ENCODE measurements around the gene CTDSPL. TPM values are rescaled to one million over a fixed set of nuclear protein-coding genes. Genes with fewer than 3 reads are reported as not detected.

Gene CTDSPL
- total RNA-seq, 6 experiments from 2014 or later, result 30.3 to 38.8 (median 36.2) TPM

DNA sequence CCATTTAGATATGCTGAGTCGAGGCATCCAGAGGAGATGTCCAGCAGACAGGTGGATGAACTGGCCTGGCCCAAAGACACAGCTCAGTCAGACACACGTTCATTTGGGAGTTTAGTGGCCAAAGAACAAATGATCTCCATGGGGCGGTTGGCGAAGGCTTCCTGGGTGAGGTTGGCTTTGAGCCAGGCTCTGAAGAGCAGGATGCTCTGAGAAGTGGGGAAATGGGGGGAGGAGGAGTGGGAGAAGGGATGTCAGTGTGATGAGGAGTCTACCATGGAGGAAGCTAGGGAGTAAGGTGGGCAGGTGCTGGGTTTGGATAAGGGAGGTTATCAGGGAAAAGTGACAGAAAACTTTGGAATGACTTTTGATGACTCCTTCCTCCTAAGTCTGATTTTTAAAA is 81.4 kb downstream of the CTDSPL start:
- Mint-ChIP-seq H3K36me3 (ENCODE audit: low read depth) (peaks cover 11% of the 10 kb centered on the region), H3K9me3 (no peaks in the 10 kb centered on the region), H3K4me3 (no peak overlapping the region), H3K27ac (no peak overlapping the region), H3K27me3 (ENCODE audit: insufficient read depth) (no peaks in the 10 kb centered on the region), H3K4me1 (ENCODE audit: low read depth) (peaks cover 41% of the 10 kb centered on the region)
- no peak for DNase-seq
- TF ChIP-seq, protein P1, sequence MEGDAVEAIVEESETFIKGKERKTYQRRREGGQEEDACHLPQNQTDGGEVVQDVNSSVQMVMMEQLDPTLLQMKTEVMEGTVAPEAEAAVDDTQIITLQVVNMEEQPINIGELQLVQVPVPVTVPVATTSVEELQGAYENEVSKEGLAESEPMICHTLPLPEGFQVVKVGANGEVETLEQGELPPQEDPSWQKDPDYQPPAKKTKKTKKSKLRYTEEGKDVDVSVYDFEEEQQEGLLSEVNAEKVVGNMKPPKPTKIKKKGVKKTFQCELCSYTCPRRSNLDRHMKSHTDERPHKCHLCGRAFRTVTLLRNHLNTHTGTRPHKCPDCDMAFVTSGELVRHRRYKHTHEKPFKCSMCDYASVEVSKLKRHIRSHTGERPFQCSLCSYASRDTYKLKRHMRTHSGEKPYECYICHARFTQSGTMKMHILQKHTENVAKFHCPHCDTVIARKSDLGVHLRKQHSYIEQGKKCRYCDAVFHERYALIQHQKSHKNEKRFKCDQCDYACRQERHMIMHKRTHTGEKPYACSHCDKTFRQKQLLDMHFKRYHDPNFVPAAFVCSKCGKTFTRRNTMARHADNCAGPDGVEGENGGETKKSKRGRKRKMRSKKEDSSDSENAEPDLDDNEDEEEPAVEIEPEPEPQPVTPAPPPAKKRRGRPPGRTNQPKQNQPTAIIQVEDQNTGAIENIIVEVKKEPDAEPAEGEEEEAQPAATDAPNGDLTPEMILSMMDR (IDR thresholded peaks at IDR 0.05), result no peak

DNA sequence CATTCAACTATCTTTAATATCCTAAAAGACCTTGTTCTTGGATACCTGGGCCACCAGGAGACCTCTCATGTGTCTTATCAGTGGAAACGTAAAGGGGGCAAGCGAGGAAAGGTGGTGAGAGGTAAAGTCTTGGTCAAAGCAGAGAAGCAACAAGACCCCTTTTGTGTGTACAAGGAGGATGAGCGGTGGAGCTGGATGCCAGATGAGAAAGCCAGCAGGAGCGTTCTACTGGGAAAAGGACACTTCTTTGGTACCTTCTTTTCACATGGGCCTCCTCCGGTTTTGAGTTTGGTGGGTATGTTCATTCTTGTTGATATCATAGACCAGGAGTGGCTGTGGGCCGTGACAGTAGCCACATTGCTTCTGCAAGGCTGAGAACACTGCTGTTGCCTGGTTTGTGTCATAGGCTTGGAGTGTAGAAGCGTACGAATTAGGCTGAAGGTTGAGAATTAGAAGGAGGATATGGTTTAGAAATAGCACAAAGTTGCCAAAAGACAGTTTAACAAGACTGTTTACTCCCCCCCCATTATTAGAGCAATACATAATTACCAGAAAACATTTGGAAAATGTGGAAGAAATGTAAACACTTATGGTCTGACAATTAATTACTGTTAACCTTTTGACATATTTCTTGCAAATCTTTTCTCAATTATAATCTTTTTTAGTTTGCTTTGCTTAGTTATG is 82.1 kb downstream of the CTDSPL start:
- Mint-ChIP-seq H3K9me3 (no peaks in the 10 kb centered on the region), H3K4me1 (ENCODE audit: low read depth) (peaks cover 38% of the 10 kb centered on the region), H3K4me3 (no peak overlapping the region), H3K27ac (no peak overlapping the region), H3K36me3 (ENCODE audit: low read depth) (peaks cover 11% of the 10 kb centered on the region), H3K27me3 (ENCODE audit: insufficient read depth) (no peaks in the 10 kb centered on the region)
- no peak for DNase-seq
- TF ChIP-seq, protein P1 (IDR thresholded peaks at IDR 0.05), result no peak

DNA sequence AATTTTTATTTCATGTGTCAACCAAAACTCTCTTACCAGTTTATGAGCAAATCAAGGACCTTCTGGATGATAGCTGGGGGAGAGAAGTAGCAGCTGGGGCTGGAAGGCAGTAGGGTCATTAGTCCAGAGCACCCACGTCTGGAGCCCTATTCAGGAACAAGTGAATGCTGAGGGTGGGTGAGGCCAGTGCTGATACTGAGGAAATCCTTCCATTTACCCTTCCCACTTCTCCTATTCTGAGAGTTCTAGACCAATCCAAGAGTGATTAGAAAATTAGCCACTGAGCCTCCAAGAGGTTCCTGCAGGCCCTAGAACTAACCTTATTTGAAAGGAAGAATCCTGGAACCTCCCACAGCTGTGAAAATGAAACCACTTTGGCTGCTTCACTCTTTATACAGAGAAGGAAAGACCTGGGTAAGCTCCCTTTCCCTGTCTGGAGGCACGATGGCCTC is 82.7 kb downstream of the CTDSPL start:
- no peak overlapping the region for H3K27ac Mint-ChIP-seq
- H3K4me3 Mint-ChIP-seq, result no peak overlapping the region; the same call in 1 of the 2 replicates

DNA sequence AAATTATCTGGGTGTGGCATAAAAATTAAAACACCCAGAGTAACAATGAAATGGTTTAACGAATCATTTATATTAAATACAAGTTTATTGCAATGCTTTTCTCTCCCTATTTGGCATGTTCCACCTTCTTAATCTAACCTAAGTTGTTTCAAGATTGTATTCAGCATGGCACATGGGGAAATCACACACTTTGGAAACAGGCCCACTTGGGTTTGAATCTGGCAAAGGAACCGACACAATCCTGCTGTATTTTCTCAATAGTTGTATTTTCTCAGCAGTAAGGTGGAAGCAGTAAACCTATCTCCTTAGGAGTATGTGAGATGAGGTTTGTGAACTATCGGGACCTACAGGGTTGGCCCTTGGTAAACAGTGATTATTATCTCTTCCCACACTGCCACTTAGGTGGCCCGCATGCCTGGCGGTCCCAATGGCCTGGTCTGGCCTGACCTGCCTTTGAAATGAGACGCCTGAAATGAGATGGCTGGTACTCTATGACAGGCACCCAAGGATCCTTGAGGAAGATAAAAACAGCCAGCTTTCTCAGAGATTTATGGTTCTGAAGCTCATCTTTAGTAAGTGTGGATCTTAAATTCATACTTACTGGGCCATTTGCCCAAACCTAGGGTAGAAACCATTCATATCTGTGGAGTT is 83.6 kb downstream of the CTDSPL start:
- Mint-ChIP-seq H3K4me1 (ENCODE audit: low read depth) (peaks cover 38% of the 10 kb centered on the region), H3K4me3 (peak overlapping the region; percentile 61), H3K27ac (peak overlapping the region; percentile 85), H3K27me3 (ENCODE audit: insufficient read depth) (no peaks in the 10 kb centered on the region), H3K36me3 (ENCODE audit: low read depth) (peaks cover 15% of the 10 kb centered on the region), H3K9me3 (no peaks in the 10 kb centered on the region)
- DNase-seq, result no peak
- TF ChIP-seq, protein P1 (IDR thresholded peaks at IDR 0.05), result no peak

More for the DNA sequence above, 82.7 kb downstream of the CTDSPL start:
- Mint-ChIP-seq H3K9me3 (no peaks in the 10 kb centered on the region), H3K36me3 (ENCODE audit: low read depth) (peaks cover 11% of the 10 kb centered on the region), H3K27me3 (ENCODE audit: insufficient read depth) (no peaks in the 10 kb centered on the region), H3K4me1 (ENCODE audit: low read depth) (peaks cover 38% of the 10 kb centered on the region)
- no peak for DNase-seq
- TF ChIP-seq, protein P1 (IDR thresholded peaks at IDR 0.05), result no peak

DNA sequence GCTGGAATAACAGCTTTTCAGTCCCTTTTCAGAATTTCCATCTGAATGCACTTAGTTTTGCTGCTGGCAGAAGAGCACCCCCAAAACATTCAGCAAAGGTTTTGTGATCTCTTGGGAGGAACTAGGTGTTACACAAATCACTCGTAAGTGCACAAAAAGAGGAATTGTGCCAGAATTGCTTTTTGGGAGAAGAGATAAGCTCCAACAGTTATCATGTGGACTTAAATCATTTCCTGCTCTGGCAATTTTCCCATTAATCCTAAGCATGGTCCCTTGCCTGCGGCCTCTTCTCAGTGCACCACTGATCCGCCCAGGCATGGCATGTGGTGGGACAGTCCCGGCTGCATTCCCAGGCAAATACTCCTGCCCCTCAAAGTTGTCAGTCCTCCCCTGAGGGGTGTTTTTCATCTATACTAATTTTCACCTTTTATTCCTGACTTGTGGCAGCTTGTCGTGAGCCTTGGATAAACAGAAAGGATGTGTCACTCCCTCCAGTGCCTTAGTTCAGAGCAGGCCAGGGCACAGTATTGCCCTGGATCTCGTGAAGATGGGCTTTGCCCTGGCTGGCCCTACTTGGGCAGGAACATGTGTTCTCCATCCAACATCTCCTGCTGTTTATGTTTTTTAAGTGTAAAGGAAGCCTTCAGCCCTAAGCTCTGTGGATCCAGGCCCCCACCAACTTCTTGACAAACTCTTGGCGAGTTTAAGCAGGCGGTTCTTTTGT is 84.3 kb downstream of the CTDSPL start:
- Mint-ChIP-seq H3K4me3 (peak overlapping the region; percentile 61), H3K27me3 (ENCODE audit: insufficient read depth) (no peaks in the 10 kb centered on the region), H3K27ac (peak overlapping the region; percentile 85), H3K36me3 (ENCODE audit: low read depth) (peaks cover 22% of the 10 kb centered on the region), H3K4me1 (ENCODE audit: low read depth) (peaks cover 38% of the 10 kb centered on the region), H3K9me3 (no peaks in the 10 kb centered on the region)
- peak; percentile 50 for DNase-seq
- TF ChIP-seq, protein P1 (IDR thresholded peaks at IDR 0.05), result no peak

Data from HFFc6 (cell line).